H1 (cell line): ENCODE results near the gene KCNK4. TPM values are rescaled to one million over a fixed set of nuclear protein-coding genes. Genes with fewer than 3 reads are reported as not detected.

Experiments used
- CTCF ChIA-PET: fragments of 300-600 bp; sonication (Branson Sonifier 250); formaldehyde crosslinking; loops from one replicate; lab custom pipeline; 2021; ENCODE audit not compliant: partially characterized antibody; lab: Charles Lee
- POLR2A ChIA-PET: fragments of 300-600 bp; sonication (Branson Sonifier 250); formaldehyde crosslinking; loops from one replicate; lab custom pipeline; 2021; ENCODE audit warnings: inconsistent platforms; ENCODE audit not compliant: partially characterized antibody; lab: Charles Lee
- DNase-seq, 2 experiments: peaks; one replicate each; pipeline versions ENCODE4 v3.0.0 to v3.0.0-alpha.2; 2010 to 2022; ENCODE audit warnings: low spot score in 2 of 2, low read depth in 1 of 2, mixed read lengths in 1 of 2
- FAIRE-seq: peaks from 2 replicates; lab custom pipeline; 2011; peaks lifted over from hg19 to GRCh38; lab: Jason Lieb, UNC
- H2AFZ ChIP-seq: 2 replicates; pipeline ENCODE4 v1.8.1; 2012; ENCODE audit warnings: low read length, inconsistent platforms
- H2AK5ac ChIP-seq: 2 replicates; pipeline ENCODE4 v1.6.1; 2013; ENCODE audit warnings: low read depth, low read length
- H2BK120ac ChIP-seq: replicated peaks from 2 replicates; pipeline ENCODE3; 2013; ENCODE audit warnings: low read depth, low read length, inconsistent platforms
- H2BK12ac ChIP-seq: 2 replicates; pipeline ENCODE4 v1.6.1; 2013; ENCODE audit warnings: low read depth, low read length
- H2BK15ac ChIP-seq: 2 replicates; pipeline ENCODE4 v1.6.1; 2013; ENCODE audit warnings: low read length
- H2BK20ac ChIP-seq: 2 replicates; pipeline ENCODE4 v1.6.1; 2013; ENCODE audit warnings: low read length
- H2BK5ac ChIP-seq: 2 replicates; pipeline ENCODE4 v1.6.1; 2013; ENCODE audit warnings: low read depth, low read length
- H3K14ac ChIP-seq: 2 replicates; pipeline ENCODE4 v1.6.1; 2013; ENCODE audit warnings: inconsistent platforms; ENCODE audit not compliant: insufficient read length
- H3K18ac ChIP-seq: 2 replicates; pipeline ENCODE4 v1.6.1; 2013; ENCODE audit warnings: low read length; ENCODE audit errors: extremely low read depth
- H3K23ac ChIP-seq: 2 replicates; pipeline ENCODE4 v1.6.1; 2013; ENCODE audit warnings: inconsistent platforms; ENCODE audit not compliant: insufficient read length
- H3K23me2 ChIP-seq: 2 replicates; pipeline ENCODE4 v1.6.1; 2013; ENCODE audit warnings: low read depth, low read length
- H3K27ac ChIP-seq: 2 replicates; pipeline ENCODE4 v1.6.1; 2011; ENCODE audit warnings: low read depth, low read length, inconsistent platforms
- H3K27me3 ChIP-seq, 4 experiments: replicated peaks in 1 of 4; 1 replicate in 1 of 4; 2 replicates in 3 of 4; pipeline versions ENCODE4 v1.6.1 to v1.8.1; 2011 to 2013; ENCODE audit warnings: low read length in 3 of 4, mild to moderate bottlenecking in 3 of 4, inconsistent platforms in 2 of 4, mixed read lengths in 2 of 4, moderate library complexity in 1 of 4; ENCODE audit not compliant: control insufficient read depth in 3 of 4, insufficient read depth in 3 of 4; ENCODE audit errors: extremely low read depth in 1 of 4
- H3K36me3 ChIP-seq, 4 experiments: 2 replicates each; pipeline versions ENCODE4 v1.6.1 to v1.8.1; 2011 to 2013; ENCODE audit warnings: mild to moderate bottlenecking in 4 of 4, low read length in 3 of 4, moderate library complexity in 2 of 4, control low read depth in 1 of 4, inconsistent platforms in 1 of 4; ENCODE audit not compliant: insufficient read depth in 4 of 4, control insufficient read depth in 2 of 4
- H3K4ac ChIP-seq: replicated peaks from 2 replicates; pipeline ENCODE3; 2013; ENCODE audit warnings: low read length, low read depth, mixed read lengths, inconsistent platforms; ENCODE audit not compliant: insufficient read length
- H3K4me1 ChIP-seq, 4 experiments: replicated peaks in 1 of 4; 1 replicate in 1 of 4; 2 replicates in 3 of 4; pipeline versions ENCODE4 v1.6.1 to v1.8.1; 2011 to 2013; ENCODE audit warnings: low read length in 3 of 4, inconsistent platforms in 2 of 4, mixed read lengths in 1 of 4; ENCODE audit not compliant: insufficient read depth in 4 of 4, control insufficient read depth in 3 of 4
- H3K4me2 ChIP-seq, 2 experiments: 2 replicates each; pipeline versions ENCODE4 v1.6.1 to v1.8.1; 2011 to 2013; ENCODE audit warnings: low read depth in 2 of 2, low read length in 2 of 2, control low read depth in 1 of 2, inconsistent platforms in 1 of 2, mild to moderate bottlenecking in 1 of 2; ENCODE audit not compliant: insufficient read depth in 1 of 2
- H3K4me3 ChIP-seq, 4 experiments: fragments of 200-600, 300-600 bp in 1 of 4; sonication (generic), shearing (Covaris generic), sonication (Bioruptor Twin) in 1 of 4; 2 replicates each; pipeline versions ENCODE4 v1.5.1 to v1.8.1; 2011 to 2016; ENCODE audit warnings: low read length in 4 of 4, low read depth in 3 of 4, control low read depth in 2 of 4, inconsistent platforms in 2 of 4, mild to moderate bottlenecking in 2 of 4, mixed read lengths in 1 of 4, moderate library complexity in 1 of 4; ENCODE audit not compliant: insufficient read depth in 2 of 4; ENCODE audit errors: extremely low read depth in 1 of 4
- H3K56ac ChIP-seq: replicated peaks from 2 replicates; pipeline ENCODE3; 2013; ENCODE audit warnings: low read depth, mild to moderate bottlenecking, mixed read lengths, low read length, inconsistent platforms; ENCODE audit not compliant: insufficient read length
- H3K79me1 ChIP-seq: 2 replicates; pipeline ENCODE4 v1.6.1; 2013; ENCODE audit warnings: low read depth, low read length, control low read depth
- H3K79me2 ChIP-seq, 2 experiments: 2 replicates each; pipeline versions ENCODE4 v1.6.1 to v1.8.1; 2012 to 2013; ENCODE audit warnings: low read length in 2 of 2, mild to moderate bottlenecking in 2 of 2, inconsistent platforms in 1 of 2; ENCODE audit not compliant: insufficient read depth in 2 of 2, control insufficient read depth in 1 of 2
- H3K9ac ChIP-seq, 4 experiments: replicated peaks in 1 of 4; 1 replicate in 1 of 4; 2 replicates in 3 of 4; pipeline versions ENCODE4 v1.6.1 to v1.8.1; 2011 to 2013; ENCODE audit warnings: low read depth in 3 of 4, low read length in 3 of 4, control low read depth in 2 of 4, mild to moderate bottlenecking in 2 of 4, moderate library complexity in 2 of 4, inconsistent platforms in 1 of 4; ENCODE audit errors: extremely low read depth in 1 of 4
- H3K9me3 ChIP-seq, 2 experiments: 2 replicates each; pipeline versions ENCODE4 v1.6.1 to v1.8.1; 2012 to 2013; ENCODE audit warnings: mild to moderate bottlenecking in 2 of 2, moderate library complexity in 2 of 2, control low read depth in 1 of 2, inconsistent platforms in 1 of 2, low read depth in 1 of 2, low read length in 1 of 2, mixed read lengths in 1 of 2; ENCODE audit not compliant: insufficient read depth in 2 of 2
- H4K20me1 ChIP-seq, 2 experiments: replicated peaks in 1 of 2; 2 replicates each; pipeline versions ENCODE3 to v1.8.1; 2011 to 2013; ENCODE audit warnings: inconsistent platforms in 2 of 2, low read length in 2 of 2, mild to moderate bottlenecking in 1 of 2; ENCODE audit not compliant: insufficient read depth in 2 of 2, control insufficient read depth in 1 of 2
- H4K5ac ChIP-seq: 2 replicates; pipeline ENCODE4 v1.6.1; 2013; ENCODE audit warnings: low read length, low read depth, mixed read lengths, inconsistent platforms; ENCODE audit not compliant: insufficient read length
- H4K8ac ChIP-seq: 2 replicates; pipeline ENCODE4 v1.8.0; 2013; ENCODE audit warnings: mild to moderate bottlenecking, moderate library complexity, low read length, inconsistent platforms; ENCODE audit not compliant: insufficient read depth; ENCODE audit errors: extremely low read depth
- H4K91ac ChIP-seq: replicated peaks from 2 replicates; pipeline ENCODE3; 2013; ENCODE audit warnings: low read length, mixed read lengths, inconsistent platforms; ENCODE audit not compliant: insufficient read length
- CHD1 ChIP-seq: IDR thresholded peaks from 2 replicates; pipeline ENCODE4 v1.6.1; 2012; ENCODE audit warnings: low read depth, low read length, improper control_type of control experiment
- SAP30 ChIP-seq: fragments of 300-600 bp; sonication (generic); IDR thresholded peaks from 2 replicates; pipeline ENCODE4 v1.7.1; 2012; ENCODE audit warnings: low read length, moderate library complexity, mild to moderate bottlenecking, inconsistent platforms; ENCODE audit not compliant: insufficient read depth, insufficient replicate concordance
- ZNF274 ChIP-seq: IDR thresholded peaks from 2 replicates; pipeline ENCODE4 v1.7.0; 2012; ENCODE audit warnings: low read length, borderline replicate concordance; ENCODE audit errors: extremely low read depth
- WGBS, 2 experiments: shearing (Covaris generic) in 1 of 2; methylation state at CpG; one replicate each; pipeline versions ENCODE4 v1.1.6 to v1.1.7; 2013 to 2015; ENCODE audit warnings: low lambda C conversion rate in 2 of 2, mixed read lengths in 2 of 2, inconsistent platforms in 1 of 2, low coverage in 1 of 2, missing lambda C conversion rate in 1 of 2; ENCODE audit not compliant: insufficient replicate concordance in 2 of 2, insufficient coverage in 1 of 2, insufficient read length in 1 of 2; ENCODE audit errors: extremely low coverage in 1 of 2, missing lambda C conversion rate in 1 of 2; 5-methylcytosine and 5-hydroxymethylcytosine counted together
- polyA plus RNA-seq, 7 experiments: library from polyadenylated mRNA; depleted of rRNA in 3 of 7; stranded (reverse) in 5 of 7; unstranded in 2 of 7; fragments of >200 nt in 5 of 7; fragments of 200-250 nt in 2 of 7; gene quantifications; 1 replicate in 5 of 7; 2 replicates in 1 of 7; 4 replicates in 1 of 7; pipeline versions ENCODE4 v1.2.1 to v1.2.3, GENCODE V29; 2011 to 2013; ENCODE audit warnings: missing spikeins in 2 of 7, mixed read lengths in 2 of 7
- total RNA-seq: library from RNA; stranded (reverse); fragmentation: NEBNext Ultra II Directional; extraction: Animal tissue kit (Norgen Biotek cat#: 25700); gene quantifications from 2 replicates; pipeline ENCODE4 v1.2.1, GENCODE V29; 2021

KCNK4 gene
- total and polyA plus RNA-seq, 2 of the 8 experiments (the other 6 are each of a cell fraction or from before 2014, with no cell fraction given), result 0.19 TPM; not detected in 1

- H2BK15ac ChIP-seq, result peak within 1 kb of the TSS; percentile 98
- no peaks in the 10 kb centered on the region for H3K36me3 ChIP-seq
- peaks cover 11% of the 10 kb centered on the region; the same call in 1 of the 2 replicates for H3K23me2 ChIP-seq
- no peaks in the 10 kb centered on the region for H3K9me3 ChIP-seq
- H3K23ac ChIP-seq, result no peak within 1 kb of the TSS
- no peaks in the 10 kb centered on the region for H4K20me1 ChIP-seq
- H2AFZ ChIP-seq, result peak within 1 kb of the TSS; percentile 91; the same call in 1 of the 2 replicates
- H3K79me1 ChIP-seq, result no peaks in the 10 kb centered on the region
- no peak within 1 kb of the TSS for H2AK5ac ChIP-seq
- no peak within 1 kb of the TSS; the same call in 1 of the 2 replicates for H4K8ac ChIP-seq
- ChIA-PET CTCF (interaction anchor here (1.5 to 37.6 kb wide), 5 partner anchors 3 to 134 kb away, joined by 3 to 614 read pairs (median 409); partner anchors contain the start of genes CATSPERZ, CCDC88B, ESRRA and FERMT3), POLR2A (interaction anchor here (0.6 to 2.5 kb wide), 5 partner anchors 9 to 96 kb away, joined by 3 to 15 read pairs (median 4); partner anchors contain the start of genes PRDX5 and TRMT112)
- no peak within 1 kb of the TSS for H2BK120ac ChIP-seq
- H3K79me2 ChIP-seq, result no peaks in the 10 kb centered on the region
- 0 out of 2 replicates have a peak within 1 kb of the TSS, but pooled peaks have one; percentile 46 for H2BK5ac ChIP-seq
- peak within 1 kb of the TSS; percentile 71 to 88 for H3K4me2 ChIP-seq
- H2BK20ac ChIP-seq, result no peak within 1 kb of the TSS
- FAIRE-seq (no peak), DNase-seq (no peak)
- no peak within 1 kb of the TSS for H3K27ac ChIP-seq
- no peak within 1 kb of the TSS for H3K14ac ChIP-seq
- H4K91ac ChIP-seq, result no peak within 1 kb of the TSS
- H3K4me1 ChIP-seq, result peaks cover 0 to 23% (median 17%) of the 10 kb centered on the region in 4 experiments; a peak in 6 of 7 replicates
- H2BK12ac ChIP-seq, result no peak within 1 kb of the TSS
- H3K4me3 ChIP-seq, result peak within 1 kb of the TSS; percentile 54 to 69 (median 62)
- H3K18ac ChIP-seq, result peak within 1 kb of the TSS; percentile 55
- H3K56ac ChIP-seq, result peak within 1 kb of the TSS; percentile 65
- peaks cover 0 to 2% (median 0%) of the 10 kb centered on the region in 4 experiments; a peak in 1 of 7 replicates for H3K27me3 ChIP-seq
- no peak within 1 kb of the TSS for H3K9ac ChIP-seq
- H4K5ac ChIP-seq, result no peak within 1 kb of the TSS
- H3K4ac ChIP-seq, result no peak within 1 kb of the TSS
- no peak for TF ChIP-seq SAP30
- TF ChIP-seq CHD1, result no peak
- TF ChIP-seq ZNF274, result no peak
- 80% methylated on average over 13 of the region's 16 CpGs; no CpG with 5 or more reads in 1 of the 2 experiments for WGBS, 2 experiments
These were observed 48.8 kb downstream of the KCNK4 start, which contains the start of gene CCDC88B for GRCh38 chr11:64339754-64340408. TSS of gene CCDC88B (plus strand) at chr11:64340204. CDS start at chr11:64340267, 63 bp downstream.
